MCF 10A (cell line): ENCODE data around the gene INPP5D. TPM values are rescaled to one million over a fixed set of nuclear protein-coding genes. Genes with fewer than 3 reads are reported as not detected.
"Not testable (repeated sequence)": the region's sequence is repeated elsewhere in the genome, so short reads cannot be mapped to it uniquely, and the experiment has no call there.

Experiments used
- BruUV-seq: library from RNA; stranded (reverse); fragments of 400-500 nt; replicated peaks from 2 replicates; lab custom pipeline; 2021; lab: Mats Ljungman, UMichigan
- CTCF ChIA-PET: fragments of 300-600 bp; sonication (Branson Sonifier 250); formaldehyde crosslinking; extraction: SDS; loops from one replicate; lab custom pipeline; 2021; ENCODE audit warnings: antibody characterized with exemption, inconsistent platforms; lab: Yijun Ruan, JAX
- POLR2A ChIA-PET: fragments of 300-600, 350-650 bp; sonication (Branson Sonifier 250); formaldehyde crosslinking; extraction: SDS; loops from one replicate; lab custom pipeline; 2020; ENCODE audit warnings: antibody characterized with exemption, inconsistent platforms; lab: Yijun Ruan, JAX
- DNase-seq: peaks from one replicate; pipeline ENCODE4 v3.0.0-alpha.2; 2018; ENCODE audit not compliant: unreplicated experiment
- H3K27ac Mint-ChIP-seq: one replicate; pipeline ENCODE4 v1.8.0; 2022; ENCODE audit warnings: mild to moderate bottlenecking, low read depth, mixed read lengths; ENCODE audit not compliant: unreplicated experiment
- H3K27me3 Mint-ChIP-seq: one replicate; pipeline ENCODE4 v1.8.0; 2022; ENCODE audit warnings: mixed read lengths; ENCODE audit not compliant: insufficient read depth, unreplicated experiment
- H3K36me3 Mint-ChIP-seq: one replicate; pipeline ENCODE4 v1.8.0; 2022; ENCODE audit warnings: mild to moderate bottlenecking, moderate library complexity, mixed read lengths; ENCODE audit not compliant: insufficient read depth, unreplicated experiment
- H3K4me1 Mint-ChIP-seq: one replicate; pipeline ENCODE4 v1.8.0; 2022; ENCODE audit warnings: mixed read lengths; ENCODE audit not compliant: insufficient read depth, unreplicated experiment
- H3K4me3 Mint-ChIP-seq: one replicate; pipeline ENCODE4 v1.8.0; 2022; ENCODE audit warnings: mild to moderate bottlenecking, moderate library complexity, mixed read lengths; ENCODE audit not compliant: unreplicated experiment
- H3K9me3 Mint-ChIP-seq: one replicate; pipeline ENCODE4 v1.8.0; 2022; ENCODE audit warnings: mixed read lengths; ENCODE audit not compliant: unreplicated experiment
- CTCF ChIP-seq: fragments of 200-600 bp; IDR thresholded peaks from one replicate; pipeline ENCODE4 v1.8.0; 2022; ENCODE audit warnings: antibody characterized with exemption, mild to moderate bottlenecking; ENCODE audit not compliant: unreplicated experiment
- intact Hi-C: fragments of 100-400 bp; cut with micrococcal nuclease; formaldehyde crosslinking; loops from 2 replicates; pipeline ENCODE4 v1.14.1; 2022
- total RNA-seq: library from RNA; stranded (reverse); gene quantifications from 2 replicates; pipeline ENCODE4 v1.2.3, GENCODE V29; 2022

The INPP5D gene
- total RNA-seq, 1 experiment from 2014 or later = 64.9 TPM

- no peak for TF ChIP-seq CTCF
- no peaks in the 10 kb centered on the region for H3K27me3 Mint-ChIP-seq
- H3K4me1 Mint-ChIP-seq = no peaks in the 10 kb centered on the region
- no peaks in the 10 kb centered on the region for H3K9me3 Mint-ChIP-seq
- POLR2A ChIA-PET = no interaction called here
- intact Hi-C loops = no loop called here
- no peaks in the 10 kb centered on the region for H3K36me3 Mint-ChIP-seq
- DNase-seq = no peak
- H3K4me3 Mint-ChIP-seq = no peak overlapping the region
- no peak overlapping the region for H3K27ac Mint-ChIP-seq
- CTCF ChIA-PET = no interaction called here
- no TSS peak for BruUV-seq
Observed at GRCh38 chr2:233122541-233122940, 62.4 kb downstream of the INPP5D start.

DNA sequence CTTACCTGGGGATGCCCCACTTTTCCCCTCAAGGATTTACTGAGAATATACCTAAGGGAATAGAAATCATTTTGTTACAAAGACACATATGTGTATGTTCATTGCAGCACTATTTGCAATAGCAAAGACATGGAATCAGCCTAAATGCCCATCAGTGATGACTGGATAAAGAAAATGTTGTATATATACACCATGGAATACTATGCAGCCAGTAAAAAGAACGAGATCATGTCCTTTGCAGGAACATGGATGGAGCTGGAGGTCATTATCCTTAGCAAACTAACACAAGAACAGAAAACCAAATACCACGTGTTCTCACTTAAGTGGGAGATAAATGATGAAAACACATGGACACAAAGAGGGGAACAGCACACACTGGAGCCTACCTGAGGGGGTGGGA is 63.4 kb downstream of the INPP5D start:
- POLR2A ChIA-PET, H3K9me3 Mint-ChIP-seq, BruUV-seq, H3K36me3 Mint-ChIP-seq, intact Hi-C loops, H3K4me1 Mint-ChIP-seq, H3K4me3 Mint-ChIP-seq, H3K27ac Mint-ChIP-seq, H3K27me3 Mint-ChIP-seq, DNase-seq: not testable (repeated sequence)
- CTCF ChIA-PET = interaction anchor here (0.6 kb wide), 1 partner anchor 62 kb away, joined by 3 read pairs; no protein-coding TSS in a partner anchor

GRCh38 chr2:233124421-233125080 is 64.4 kb downstream of the INPP5D start:
- ChIA-PET POLR2A (interaction anchor here (0.6 kb wide), 1 partner anchor 17 kb away, joined by 3 read pairs; no protein-coding TSS in a partner anchor), CTCF (no interaction called here)
- Mint-ChIP-seq H3K27ac (no peak overlapping the region), H3K9me3 (no peaks in the 10 kb centered on the region), H3K27me3 (no peaks in the 10 kb centered on the region), H3K36me3 (no peaks in the 10 kb centered on the region), H3K4me3 (no peak overlapping the region), H3K4me1 (no peaks in the 10 kb centered on the region)
- no peak for DNase-seq
- intact Hi-C loops = no loop called here
- BruUV-seq = no TSS peak
- no peak for TF ChIP-seq CTCF

- Mint-ChIP-seq H3K9me3 (no peaks in the 10 kb centered on the region), H3K4me3 (no peak overlapping the region), H3K36me3 (no peaks in the 10 kb centered on the region), H3K27me3 (no peaks in the 10 kb centered on the region), H3K27ac (no peak overlapping the region), H3K4me1 (no peaks in the 10 kb centered on the region)
- ChIA-PET POLR2A (no interaction called here), CTCF (no interaction called here)
- no peak for TF ChIP-seq CTCF
- DNase-seq = no peak
- no TSS peak for BruUV-seq
- intact Hi-C loops = no loop called here
Observed at GRCh38 chr2:233125455-233126065, 65.4 kb downstream of the INPP5D start.
